ENCODE measurements around the gene LRSAM1. TPM values are rescaled to one million over a fixed set of nuclear protein-coding genes. Genes with fewer than 3 reads are reported as not detected.

LRSAM1 gene
- total and polyA plus RNA-seq, 9 of the 15 experiments (the other 6 are each of a cell fraction or from before 2014, with no cell fraction given) = 0.07 to 16.2 (median 4.7) TPM

DNA sequence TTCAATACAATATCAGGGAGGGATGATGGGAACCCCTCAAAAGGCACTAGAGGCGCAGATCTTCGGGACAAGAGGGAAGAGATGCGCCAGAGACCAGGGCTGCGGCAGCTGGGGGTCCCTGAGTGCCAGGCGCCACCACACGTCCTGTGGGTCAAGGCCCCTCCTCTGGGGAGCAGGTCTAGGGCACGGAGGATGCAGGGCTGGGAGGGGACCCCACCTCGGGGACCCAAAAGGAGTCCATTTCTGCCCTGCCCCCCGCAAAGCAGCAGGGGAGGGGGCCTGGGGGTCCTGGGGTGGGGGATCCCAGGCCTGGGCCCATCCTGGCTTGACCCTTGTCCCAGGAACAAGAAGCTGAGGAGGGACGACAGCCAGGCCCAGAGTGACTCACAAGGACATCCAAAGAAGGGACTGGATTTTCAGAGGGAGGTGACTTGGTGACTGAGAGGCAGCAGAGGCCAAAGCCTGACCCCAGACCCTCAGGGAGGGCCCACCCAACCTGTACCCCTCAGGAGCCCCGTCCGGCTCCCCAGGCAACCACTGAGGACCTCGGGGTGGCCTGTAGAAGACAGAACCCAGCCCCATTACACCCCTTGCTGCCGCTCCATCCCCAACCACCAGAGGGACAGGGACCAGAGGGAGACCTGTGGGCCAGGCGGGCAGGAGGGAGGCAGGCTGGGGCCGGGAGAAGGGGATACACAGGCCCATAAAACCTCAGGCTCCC is 54.2 kb downstream of the LRSAM1 start (continued):
- TF ChIP-seq NR2F6 (CRISPR knock-in tag; IDR thresholded peaks at IDR 0.05) (no peak), NFYB (IDR thresholded peaks at IDR 0.05; ENCODE audit: extremely low read depth, insufficient read length) (no peak), POLR2G (IDR thresholded peaks at IDR 0.05; ENCODE audit: low read depth, low read length) (peak; percentile 53; the same call in 1 of the 2 replicates), U2AF2 (optimal IDR thresholded peaks at IDR 0.05; ENCODE audit: low read depth, low read length) (no peak), PHB (CRISPR knock-in tag; IDR thresholded peaks at IDR 0.05) (no peak), SPI1 (IDR thresholded peaks at IDR 0.05; ENCODE audit: borderline replicate concordance, low read depth, low read length) (no peak), ZNF316 (IDR thresholded peaks at IDR 0.05) (no peak), TRIM28 (IDR thresholded peaks at IDR 0.05) (no peak)
- TF ChIP-seq, protein P1, sequence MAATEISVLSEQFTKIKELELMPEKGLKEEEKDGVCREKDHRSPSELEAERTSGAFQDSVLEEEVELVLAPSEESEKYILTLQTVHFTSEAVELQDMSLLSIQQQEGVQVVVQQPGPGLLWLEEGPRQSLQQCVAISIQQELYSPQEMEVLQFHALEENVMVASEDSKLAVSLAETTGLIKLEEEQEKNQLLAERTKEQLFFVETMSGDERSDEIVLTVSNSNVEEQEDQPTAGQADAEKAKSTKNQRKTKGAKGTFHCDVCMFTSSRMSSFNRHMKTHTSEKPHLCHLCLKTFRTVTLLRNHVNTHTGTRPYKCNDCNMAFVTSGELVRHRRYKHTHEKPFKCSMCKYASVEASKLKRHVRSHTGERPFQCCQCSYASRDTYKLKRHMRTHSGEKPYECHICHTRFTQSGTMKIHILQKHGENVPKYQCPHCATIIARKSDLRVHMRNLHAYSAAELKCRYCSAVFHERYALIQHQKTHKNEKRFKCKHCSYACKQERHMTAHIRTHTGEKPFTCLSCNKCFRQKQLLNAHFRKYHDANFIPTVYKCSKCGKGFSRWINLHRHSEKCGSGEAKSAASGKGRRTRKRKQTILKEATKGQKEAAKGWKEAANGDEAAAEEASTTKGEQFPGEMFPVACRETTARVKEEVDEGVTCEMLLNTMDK (IDR thresholded peaks at IDR 0.05; ENCODE audit: borderline replicate concordance, insufficient read depth, low read depth, low read length, poor library complexity, severe bottlenecking) = no peak
- TF ChIP-seq, protein P2, sequence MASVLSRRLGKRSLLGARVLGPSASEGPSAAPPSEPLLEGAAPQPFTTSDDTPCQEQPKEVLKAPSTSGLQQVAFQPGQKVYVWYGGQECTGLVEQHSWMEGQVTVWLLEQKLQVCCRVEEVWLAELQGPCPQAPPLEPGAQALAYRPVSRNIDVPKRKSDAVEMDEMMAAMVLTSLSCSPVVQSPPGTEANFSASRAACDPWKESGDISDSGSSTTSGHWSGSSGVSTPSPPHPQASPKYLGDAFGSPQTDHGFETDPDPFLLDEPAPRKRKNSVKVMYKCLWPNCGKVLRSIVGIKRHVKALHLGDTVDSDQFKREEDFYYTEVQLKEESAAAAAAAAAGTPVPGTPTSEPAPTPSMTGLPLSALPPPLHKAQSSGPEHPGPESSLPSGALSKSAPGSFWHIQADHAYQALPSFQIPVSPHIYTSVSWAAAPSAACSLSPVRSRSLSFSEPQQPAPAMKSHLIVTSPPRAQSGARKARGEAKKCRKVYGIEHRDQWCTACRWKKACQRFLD (CRISPR knock-in tag; IDR thresholded peaks at IDR 0.05) = no peak
- TF ChIP-seq, protein P3, sequence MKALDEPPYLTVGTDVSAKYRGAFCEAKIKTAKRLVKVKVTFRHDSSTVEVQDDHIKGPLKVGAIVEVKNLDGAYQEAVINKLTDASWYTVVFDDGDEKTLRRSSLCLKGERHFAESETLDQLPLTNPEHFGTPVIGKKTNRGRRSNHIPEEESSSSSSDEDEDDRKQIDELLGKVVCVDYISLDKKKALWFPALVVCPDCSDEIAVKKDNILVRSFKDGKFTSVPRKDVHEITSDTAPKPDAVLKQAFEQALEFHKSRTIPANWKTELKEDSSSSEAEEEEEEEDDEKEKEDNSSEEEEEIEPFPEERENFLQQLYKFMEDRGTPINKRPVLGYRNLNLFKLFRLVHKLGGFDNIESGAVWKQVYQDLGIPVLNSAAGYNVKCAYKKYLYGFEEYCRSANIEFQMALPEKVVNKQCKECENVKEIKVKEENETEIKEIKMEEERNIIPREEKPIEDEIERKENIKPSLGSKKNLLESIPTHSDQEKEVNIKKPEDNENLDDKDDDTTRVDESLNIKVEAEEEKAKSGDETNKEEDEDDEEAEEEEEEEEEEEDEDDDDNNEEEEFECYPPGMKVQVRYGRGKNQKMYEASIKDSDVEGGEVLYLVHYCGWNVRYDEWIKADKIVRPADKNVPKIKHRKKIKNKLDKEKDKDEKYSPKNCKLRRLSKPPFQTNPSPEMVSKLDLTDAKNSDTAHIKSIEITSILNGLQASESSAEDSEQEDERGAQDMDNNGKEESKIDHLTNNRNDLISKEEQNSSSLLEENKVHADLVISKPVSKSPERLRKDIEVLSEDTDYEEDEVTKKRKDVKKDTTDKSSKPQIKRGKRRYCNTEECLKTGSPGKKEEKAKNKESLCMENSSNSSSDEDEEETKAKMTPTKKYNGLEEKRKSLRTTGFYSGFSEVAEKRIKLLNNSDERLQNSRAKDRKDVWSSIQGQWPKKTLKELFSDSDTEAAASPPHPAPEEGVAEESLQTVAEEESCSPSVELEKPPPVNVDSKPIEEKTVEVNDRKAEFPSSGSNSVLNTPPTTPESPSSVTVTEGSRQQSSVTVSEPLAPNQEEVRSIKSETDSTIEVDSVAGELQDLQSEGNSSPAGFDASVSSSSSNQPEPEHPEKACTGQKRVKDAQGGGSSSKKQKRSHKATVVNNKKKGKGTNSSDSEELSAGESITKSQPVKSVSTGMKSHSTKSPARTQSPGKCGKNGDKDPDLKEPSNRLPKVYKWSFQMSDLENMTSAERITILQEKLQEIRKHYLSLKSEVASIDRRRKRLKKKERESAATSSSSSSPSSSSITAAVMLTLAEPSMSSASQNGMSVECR (CRISPR knock-in tag; IDR thresholded peaks at IDR 0.05) = no peak
- TF ChIP-seq, protein P4, sequence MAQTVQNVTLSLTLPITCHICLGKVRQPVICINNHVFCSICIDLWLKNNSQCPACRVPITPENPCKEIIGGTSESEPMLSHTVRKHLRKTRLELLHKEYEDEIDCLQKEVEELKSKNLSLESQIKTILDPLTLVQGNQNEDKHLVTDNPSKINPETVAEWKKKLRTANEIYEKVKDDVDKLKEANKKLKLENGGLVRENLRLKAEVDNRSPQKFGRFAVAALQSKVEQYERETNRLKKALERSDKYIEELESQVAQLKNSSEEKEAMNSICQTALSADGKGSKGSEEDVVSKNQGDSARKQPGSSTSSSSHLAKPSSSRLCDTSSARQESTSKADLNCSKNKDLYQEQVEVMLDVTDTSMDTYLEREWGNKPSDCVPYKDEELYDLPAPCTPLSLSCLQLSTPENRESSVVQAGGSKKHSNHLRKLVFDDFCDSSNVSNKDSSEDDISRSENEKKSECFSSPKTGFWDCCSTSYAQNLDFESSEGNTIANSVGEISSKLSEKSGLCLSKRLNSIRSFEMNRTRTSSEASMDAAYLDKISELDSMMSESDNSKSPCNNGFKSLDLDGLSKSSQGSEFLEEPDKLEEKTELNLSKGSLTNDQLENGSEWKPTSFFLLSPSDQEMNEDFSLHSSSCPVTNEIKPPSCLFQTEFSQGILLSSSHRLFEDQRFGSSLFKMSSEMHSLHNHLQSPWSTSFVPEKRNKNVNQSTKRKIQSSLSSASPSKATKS (CRISPR knock-in tag; IDR thresholded peaks at IDR 0.05) = no peak
- TF ChIP-seq, protein P5, sequence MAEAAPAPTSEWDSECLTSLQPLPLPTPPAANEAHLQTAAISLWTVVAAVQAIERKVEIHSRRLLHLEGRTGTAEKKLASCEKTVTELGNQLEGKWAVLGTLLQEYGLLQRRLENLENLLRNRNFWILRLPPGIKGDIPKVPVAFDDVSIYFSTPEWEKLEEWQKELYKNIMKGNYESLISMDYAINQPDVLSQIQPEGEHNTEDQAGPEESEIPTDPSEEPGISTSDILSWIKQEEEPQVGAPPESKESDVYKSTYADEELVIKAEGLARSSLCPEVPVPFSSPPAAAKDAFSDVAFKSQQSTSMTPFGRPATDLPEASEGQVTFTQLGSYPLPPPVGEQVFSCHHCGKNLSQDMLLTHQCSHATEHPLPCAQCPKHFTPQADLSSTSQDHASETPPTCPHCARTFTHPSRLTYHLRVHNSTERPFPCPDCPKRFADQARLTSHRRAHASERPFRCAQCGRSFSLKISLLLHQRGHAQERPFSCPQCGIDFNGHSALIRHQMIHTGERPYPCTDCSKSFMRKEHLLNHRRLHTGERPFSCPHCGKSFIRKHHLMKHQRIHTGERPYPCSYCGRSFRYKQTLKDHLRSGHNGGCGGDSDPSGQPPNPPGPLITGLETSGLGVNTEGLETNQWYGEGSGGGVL (CRISPR knock-in tag; IDR thresholded peaks at IDR 0.05) = no peak
- TF ChIP-seq, protein P6, sequence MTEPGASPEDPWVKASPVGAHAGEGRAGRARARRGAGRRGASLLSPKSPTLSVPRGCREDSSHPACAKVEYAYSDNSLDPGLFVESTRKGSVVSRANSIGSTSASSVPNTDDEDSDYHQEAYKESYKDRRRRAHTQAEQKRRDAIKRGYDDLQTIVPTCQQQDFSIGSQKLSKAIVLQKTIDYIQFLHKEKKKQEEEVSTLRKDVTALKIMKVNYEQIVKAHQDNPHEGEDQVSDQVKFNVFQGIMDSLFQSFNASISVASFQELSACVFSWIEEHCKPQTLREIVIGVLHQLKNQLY (CRISPR knock-in tag; conservative IDR thresholded peaks at IDR 0.05) = no peak

Measured in K562 (cell line).